Effector CD4-positive, alpha-beta T cell (primary cell): ENCODE measurements around the gene PLXNA2.

ENCODE experiments used
- DNase-seq: peaks from one replicate; pipeline ENCODE4 v3.0.0-alpha.2; 2020

Gene PLXNA2

GRCh38 chr1:208240662-208241355 lies 3.4 kb downstream of the PLXNA2 start:
- no peak for DNase-seq

GRCh38 chr1:208239473-208240381 lies 4.5 kb downstream of the PLXNA2 start:
- no peak for DNase-seq

GRCh38 chr1:208238710-208239472 lies 5.3 kb downstream of the PLXNA2 start:
- DNase-seq = no peak

DNA sequence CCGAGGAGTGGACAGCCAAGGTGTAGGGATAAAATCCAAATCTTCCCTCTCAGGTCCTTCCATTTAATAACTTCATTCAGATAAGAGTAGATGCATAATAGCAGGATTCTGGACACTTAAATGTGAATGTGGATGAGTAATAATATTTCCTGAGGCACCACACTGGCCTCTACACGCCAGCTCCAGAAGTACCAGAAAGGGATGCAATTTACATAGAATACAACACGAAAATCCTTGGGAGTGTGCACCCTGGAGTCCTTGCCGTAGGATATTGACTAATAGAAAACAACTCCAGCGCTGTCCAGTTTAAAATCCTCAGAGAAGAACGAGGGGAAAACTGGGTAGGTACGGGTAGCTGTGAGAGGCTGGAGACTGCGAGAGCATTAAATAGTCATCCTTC lies 6.9 kb downstream of the PLXNA2 start:
- no peak for DNase-seq

DNA sequence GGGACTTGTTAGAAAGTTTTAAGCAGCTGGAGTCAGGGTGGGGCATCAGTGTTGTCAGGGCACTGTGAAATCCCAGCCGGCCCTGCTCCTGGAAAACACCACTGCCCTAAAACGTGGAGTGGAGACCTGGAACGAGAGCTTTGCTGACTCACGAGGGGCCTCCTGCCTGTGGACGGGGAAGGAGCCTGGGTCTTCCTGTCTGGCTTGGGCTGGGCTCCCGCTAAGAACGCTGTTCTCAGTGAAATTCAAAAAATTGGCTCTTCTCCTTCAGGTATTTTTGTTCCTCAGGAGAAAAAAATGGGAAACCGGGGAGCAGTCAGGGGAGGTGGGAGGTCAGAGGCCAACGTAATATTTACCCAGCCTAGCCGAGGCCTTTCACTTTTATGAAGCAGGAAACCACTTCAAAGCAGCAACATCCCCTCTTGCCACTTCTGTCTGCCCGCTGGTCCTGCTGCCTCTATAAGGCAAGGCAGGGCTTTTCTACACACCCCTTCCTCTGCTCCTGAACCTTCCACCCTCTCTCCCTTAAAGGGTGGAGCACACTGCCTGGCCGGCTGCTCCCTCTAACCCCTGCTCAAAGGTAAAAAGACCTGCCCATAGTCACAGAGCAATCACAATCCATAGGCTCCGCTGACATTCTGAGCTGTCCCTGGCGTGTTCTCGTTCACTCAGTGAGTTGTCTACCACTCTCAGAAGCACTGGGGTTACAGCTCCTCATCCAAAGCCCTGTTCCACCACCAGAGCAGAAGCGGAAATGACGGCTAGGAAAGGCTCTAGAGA lies 8.0 kb downstream of the PLXNA2 start:
- no peak for DNase-seq

GRCh38 chr1:208235356-208235981 lies 8.7 kb downstream of the PLXNA2 start:
- no peak for DNase-seq

- DNase-seq = no peak
These were observed 9.5 kb downstream of the PLXNA2 start for GRCh38 chr1:208234721-208235120.

DNA sequence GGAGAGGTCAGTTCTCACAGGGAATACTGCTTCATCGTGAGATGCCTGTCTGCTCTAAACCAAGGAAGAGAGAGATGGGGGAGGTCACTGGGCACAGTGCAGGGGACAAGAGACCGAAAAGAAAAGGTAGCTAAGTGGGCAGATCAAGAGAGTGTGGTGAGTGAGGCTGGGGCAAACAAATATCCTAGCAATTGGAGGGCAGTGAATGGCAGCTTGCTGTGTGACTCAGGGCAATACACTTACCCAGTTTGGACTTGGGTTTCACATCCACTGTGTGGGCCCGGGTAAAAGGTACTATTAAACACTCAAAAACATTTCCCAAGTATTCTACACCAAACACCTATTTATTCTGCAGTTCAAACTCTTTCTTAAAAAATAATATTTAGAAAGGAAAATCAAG lies 10.2 kb downstream of the PLXNA2 start:
- DNase-seq = no peak

GRCh38 chr1:208233546-208233945 lies 10.6 kb downstream of the PLXNA2 start:
- no peak for DNase-seq

DNA sequence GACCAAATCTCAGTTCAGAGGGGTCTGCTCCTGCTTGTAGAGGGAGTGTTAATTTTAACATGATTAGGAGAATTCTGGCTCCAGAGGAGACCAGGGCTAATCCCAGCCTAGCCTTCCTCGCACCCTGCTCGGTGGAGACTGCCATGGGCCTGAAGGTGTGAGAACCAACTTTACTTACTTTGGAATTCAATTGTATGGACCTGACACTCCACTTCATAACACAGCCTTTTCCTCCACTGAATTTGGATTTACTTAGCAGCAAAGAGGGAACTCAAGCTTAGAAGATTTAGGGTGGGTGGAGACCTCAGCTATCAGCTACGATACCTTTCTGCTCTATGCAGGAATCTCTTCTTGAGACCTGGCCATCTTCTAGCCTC lies 11.5 kb downstream of the PLXNA2 start:
- DNase-seq = no peak

DNA sequence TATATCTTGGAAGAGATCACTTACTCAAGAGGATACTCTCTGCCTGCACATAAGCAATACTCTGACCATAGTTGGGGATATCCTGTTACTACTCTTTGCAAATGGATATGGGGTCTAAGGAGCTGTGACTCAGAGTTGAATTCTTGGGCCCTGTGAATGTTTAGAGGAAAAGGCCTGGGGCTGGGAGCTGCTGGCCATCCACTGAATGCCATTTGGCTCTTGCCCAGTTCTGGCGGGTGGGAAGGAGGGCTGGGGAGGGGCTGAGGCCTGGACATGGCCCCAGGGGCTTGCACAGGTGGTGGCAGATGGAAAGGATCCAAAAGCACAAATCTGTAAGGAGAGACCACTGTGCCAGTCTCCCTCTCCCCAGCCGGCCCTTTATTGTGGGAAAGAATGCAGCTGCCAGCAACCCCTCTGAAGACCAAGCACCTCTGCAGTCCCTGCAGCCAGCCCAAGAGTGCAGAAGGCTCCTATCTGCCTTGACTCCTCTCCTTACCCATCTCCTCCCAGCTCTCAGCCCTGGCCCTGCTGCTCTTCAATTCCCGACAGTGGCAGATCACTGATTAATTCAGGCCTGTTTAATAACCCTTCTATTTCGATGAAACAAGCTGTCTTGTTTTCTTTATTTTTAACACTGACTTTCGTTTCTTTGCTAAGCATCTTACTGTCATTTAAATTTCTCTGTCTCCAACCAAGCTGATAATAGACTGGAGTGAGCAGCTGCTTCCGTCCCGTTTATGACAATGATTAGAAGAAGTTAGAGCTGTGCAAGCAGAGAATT lies 12.1 kb downstream of the PLXNA2 start:
- no peak for DNase-seq

DNA sequence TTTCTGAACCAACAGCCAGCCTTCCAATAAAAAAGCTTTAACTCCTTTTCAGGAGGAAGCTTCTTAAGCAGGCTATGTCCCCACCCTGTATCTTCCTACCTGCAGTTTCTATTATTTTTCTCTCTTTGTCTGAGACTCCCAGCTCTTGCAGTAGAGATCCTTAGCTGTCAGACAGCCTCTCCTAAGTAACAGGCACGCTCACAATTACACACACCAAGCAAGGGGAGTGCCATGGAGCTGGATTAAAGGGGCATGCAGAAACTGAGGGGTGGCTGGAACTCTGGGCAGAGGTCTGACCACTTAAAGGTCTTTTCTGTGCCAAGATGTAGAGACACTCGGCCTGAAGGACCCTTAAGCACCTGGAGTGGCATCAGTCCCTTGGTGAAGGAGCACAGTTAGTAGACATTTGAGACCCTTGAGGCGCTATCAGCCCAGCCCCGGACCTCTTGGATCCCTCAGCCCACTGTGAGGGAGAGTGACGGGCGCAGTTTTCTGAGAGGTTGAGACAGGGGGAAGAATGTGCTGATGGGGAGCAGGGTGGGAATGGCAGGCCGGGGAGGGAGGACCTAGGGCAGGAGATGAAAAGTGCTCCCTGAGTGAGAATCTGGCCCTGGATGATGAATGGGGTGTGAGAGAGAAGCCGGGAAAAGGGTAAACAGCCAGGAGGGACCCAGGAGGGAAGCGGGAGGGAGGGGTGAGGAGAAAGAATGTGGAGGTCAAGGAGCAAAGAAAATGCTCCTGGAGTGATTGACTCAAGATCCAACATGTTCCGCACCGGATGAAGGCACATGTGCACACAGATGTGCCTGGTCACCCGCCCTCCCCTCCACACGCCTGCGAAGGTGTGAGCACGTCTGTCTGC lies 13.3 kb downstream of the PLXNA2 start:
- DNase-seq = no peak

DNA sequence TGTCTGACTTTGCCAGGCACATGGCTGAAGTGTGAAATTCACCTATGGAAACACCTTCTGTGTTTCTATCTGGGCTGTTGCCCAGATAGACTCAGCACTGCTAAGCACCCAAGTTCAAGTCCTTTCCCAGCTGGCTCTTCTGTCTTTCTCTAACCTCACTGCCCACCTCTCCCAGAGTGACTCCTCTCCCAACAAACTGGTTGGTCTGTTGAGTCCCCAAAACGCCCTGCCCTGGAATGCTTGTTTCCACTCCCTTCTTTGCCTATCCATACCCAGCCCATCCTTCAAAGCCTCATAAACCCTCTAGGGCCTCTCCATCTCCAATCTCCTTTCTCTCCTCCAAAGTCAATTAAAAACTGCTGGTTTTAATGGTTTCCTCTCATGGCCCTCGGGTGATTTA lies 15.6 kb downstream of the PLXNA2 start:
- DNase-seq = no peak

GRCh38 chr1:208228026-208228425 lies 16.2 kb downstream of the PLXNA2 start:
- DNase-seq = no peak

DNA sequence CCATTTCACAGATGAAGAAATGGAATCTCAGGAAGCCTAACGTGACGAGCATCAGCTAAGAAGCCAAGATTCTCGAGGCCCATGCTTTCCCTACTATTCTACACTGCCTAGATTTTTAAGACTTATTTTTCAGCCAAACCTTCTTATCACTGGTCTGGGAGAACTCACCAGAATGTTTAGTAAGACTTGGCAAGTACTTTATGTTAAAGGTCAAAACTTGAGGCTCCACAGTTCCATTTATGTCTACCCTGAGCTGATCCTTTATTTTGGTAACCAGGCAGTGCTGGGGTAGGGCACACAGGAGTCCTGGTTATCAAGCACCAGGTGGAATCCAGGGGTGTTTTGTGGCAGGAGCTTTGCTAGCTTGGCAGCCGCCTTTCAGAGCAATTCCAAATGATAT lies 16.8 kb downstream of the PLXNA2 start:
- DNase-seq = no peak

DNA sequence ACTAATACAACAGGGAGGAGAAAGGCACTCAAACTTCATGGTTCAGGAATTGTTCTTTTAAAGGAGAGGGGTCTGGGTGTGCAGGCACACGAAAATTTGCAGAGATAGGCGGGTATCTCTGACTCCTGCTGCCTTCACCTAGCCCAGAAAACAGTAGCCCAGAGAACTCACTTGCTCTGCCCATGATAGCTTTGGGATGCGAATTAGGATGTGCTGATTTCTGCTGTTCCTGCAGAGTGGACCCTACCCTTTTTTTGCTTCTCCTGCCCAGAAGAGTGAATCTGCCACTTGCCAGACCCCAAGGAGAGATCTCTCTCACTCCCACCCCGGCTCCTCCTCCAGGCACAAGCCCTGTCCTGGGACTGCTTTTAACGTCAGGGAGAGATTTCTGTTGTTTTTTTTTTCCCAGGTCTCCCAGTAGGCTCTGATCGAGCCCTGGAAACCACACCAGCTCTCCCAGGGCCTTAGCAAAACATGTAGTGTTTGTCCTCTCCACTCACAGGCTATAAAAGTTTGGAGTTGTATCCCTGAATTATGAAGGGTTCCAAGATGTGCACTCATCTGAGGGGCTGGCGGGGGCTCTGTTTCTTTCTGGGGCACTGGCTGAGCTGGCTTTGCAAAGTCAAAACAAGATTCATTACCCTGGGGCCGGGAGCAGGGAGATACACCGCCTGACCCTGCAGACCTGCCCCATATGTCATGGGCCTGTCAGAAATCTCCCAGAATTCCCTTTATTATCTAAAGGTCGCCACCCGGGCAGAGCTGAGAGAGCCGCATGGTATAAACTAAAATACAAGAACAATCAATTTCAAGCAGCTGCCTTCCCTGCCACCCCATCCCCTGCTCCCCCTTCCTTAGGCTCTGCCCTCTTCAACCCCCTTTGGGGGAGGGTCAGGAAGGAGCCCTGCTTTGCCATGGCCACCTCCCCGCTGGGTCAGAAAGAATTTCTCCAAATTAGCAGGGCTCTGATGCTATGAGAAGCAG lies 17.9 kb downstream of the PLXNA2 start:
- no peak for DNase-seq

GRCh38 chr1:208224192-208224713 lies 19.9 kb downstream of the PLXNA2 start:
- DNase-seq = no peak

- no peak for DNase-seq
These were observed 21.0 kb downstream of the PLXNA2 start for GRCh38 chr1:208223136-208223535.
